Mucosa of rectum (tissue), 2 donors: ENCODE results near the gene PRTG.

ENCODE experiments used
- H3K27ac ChIP-seq, 2 donors: one replicate each; pipeline ENCODE4 v1.7.0; 2013; ENCODE audit warnings: inconsistent platforms in 2 of 2, low read depth in 2 of 2, low read length in 2 of 2
- H3K27me3 ChIP-seq, 2 donors: one replicate each; pipeline ENCODE4 v1.7.0; 2013; ENCODE audit warnings: low read length in 2 of 2; ENCODE audit not compliant: control insufficient read depth in 2 of 2, insufficient read depth in 2 of 2
- H3K36me3 ChIP-seq, 2 donors: one replicate each; pipeline ENCODE4 v1.7.0; 2013; ENCODE audit warnings: low read length in 2 of 2; ENCODE audit not compliant: control insufficient read depth in 2 of 2, insufficient read depth in 2 of 2
- H3K4me1 ChIP-seq, 2 donors: one replicate each; pipeline ENCODE4 v1.7.0; 2013; ENCODE audit warnings: low read length in 2 of 2, mild to moderate bottlenecking in 1 of 2; ENCODE audit not compliant: control insufficient read depth in 2 of 2, insufficient read depth in 2 of 2
- H3K4me3 ChIP-seq, 2 donors: one replicate each; pipeline ENCODE4 v1.7.0; 2013; ENCODE audit warnings: low read length in 2 of 2
- H3K9ac ChIP-seq, 2 donors: one replicate each; pipeline ENCODE4 v1.7.0; 2013; ENCODE audit warnings: low read length in 2 of 2, low read depth in 1 of 2, mild to moderate bottlenecking in 1 of 2
- H3K9me3 ChIP-seq, 2 donors: one replicate each; pipeline ENCODE4 v1.7.0; 2013; ENCODE audit warnings: low read length in 2 of 2; ENCODE audit not compliant: control insufficient read depth in 2 of 2
- donor health status: healthy.
- donor health status: Normal muscosa, but diverticular disease.

PRTG gene

DNA sequence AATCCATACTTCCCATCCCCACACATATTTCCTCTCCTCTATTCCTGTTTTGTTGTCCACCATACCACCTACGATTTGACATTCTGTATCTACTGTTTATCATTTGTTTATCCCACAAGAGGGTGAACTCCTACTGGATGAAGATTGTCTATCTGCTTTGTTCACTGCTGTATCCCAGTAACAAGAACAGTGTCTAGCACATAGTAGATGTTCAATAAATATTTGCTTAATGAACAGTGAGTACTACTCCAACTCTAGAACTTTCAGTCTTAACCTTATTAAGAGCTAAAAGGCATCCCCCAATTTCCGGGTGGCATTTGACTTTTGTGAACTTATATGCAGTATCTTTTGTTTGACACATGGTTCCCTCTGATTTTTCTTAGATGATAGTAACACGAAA lies 156.1 kb downstream of the PRTG start:
- Histone ChIP-seq H3K9ac (no peak overlapping the region), H3K4me1 (no peaks in the 10 kb centered on the region), H3K27me3 (peaks cover 30 to 39% of the 10 kb centered on the region in 2 donors), H3K36me3 (no peaks in the 10 kb centered on the region), H3K4me3 (peak overlapping the region in 1 of 2 donors; percentile 61), H3K27ac (no peak overlapping the region), H3K9me3 (peaks cover 0 to 3% of the 10 kb centered on the region in 2 donors)

GRCh38 chr15:55576943-55577342 lies 166.0 kb downstream of the PRTG start:
- Histone ChIP-seq H3K9me3 (no peaks in the 10 kb centered on the region), H3K27ac (no peak overlapping the region), H3K9ac (no peak overlapping the region)

DNA sequence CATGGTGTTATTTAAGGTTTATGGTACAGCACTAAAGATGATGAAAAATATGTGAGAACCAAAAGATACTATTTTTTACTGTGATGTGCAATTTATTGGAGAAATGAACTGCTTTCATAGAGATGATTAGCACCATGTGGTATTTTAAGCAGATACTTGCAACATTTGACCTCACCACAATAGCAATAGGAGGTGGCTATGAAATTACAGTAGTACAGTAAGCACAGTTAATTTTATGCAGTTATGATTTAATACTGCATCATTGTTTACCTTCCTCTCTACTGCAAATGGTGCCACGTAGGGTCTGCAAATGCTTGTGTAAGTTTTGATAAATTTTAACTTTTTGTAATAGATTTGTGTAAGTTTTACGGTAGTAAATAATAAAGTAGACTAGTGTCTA lies 168.9 kb downstream of the PRTG start:
- no peaks in the 10 kb centered on the region for H3K36me3 ChIP-seq
- no peak overlapping the region for H3K4me3 ChIP-seq
- H3K9me3 ChIP-seq: no peaks in the 10 kb centered on the region
- H3K27ac ChIP-seq: no peak overlapping the region
- H3K9ac ChIP-seq: no peak overlapping the region
- H3K4me1 ChIP-seq: no peaks in the 10 kb centered on the region
- no peaks in the 10 kb centered on the region for H3K27me3 ChIP-seq

More at GRCh38 chr15:55576943-55577342, 166.0 kb downstream of the PRTG start:
- Histone ChIP-seq H3K4me3 (no peak overlapping the region), H3K4me1 (no peaks in the 10 kb centered on the region), H3K36me3 (no peaks in the 10 kb centered on the region), H3K27me3 (peaks cover 0 to 2% of the 10 kb centered on the region in 2 donors)

GRCh38 chr15:55573224-55573623 lies 169.7 kb downstream of the PRTG start:
- Histone ChIP-seq H3K36me3 (no peaks in the 10 kb centered on the region), H3K27me3 (no peaks in the 10 kb centered on the region), H3K27ac (no peak overlapping the region), H3K4me3 (no peak overlapping the region), H3K4me1 (no peaks in the 10 kb centered on the region), H3K9ac (no peak overlapping the region), H3K9me3 (no peaks in the 10 kb centered on the region)

- no peak overlapping the region for H3K4me3 ChIP-seq
- H3K9me3 ChIP-seq: no peaks in the 10 kb centered on the region
- H3K36me3 ChIP-seq: no peaks in the 10 kb centered on the region
- no peaks in the 10 kb centered on the region for H3K27me3 ChIP-seq
- H3K9ac ChIP-seq: no peak overlapping the region
- H3K4me1 ChIP-seq: no peaks in the 10 kb centered on the region
- H3K27ac ChIP-seq: no peak overlapping the region
These were observed 178.4 kb downstream of the PRTG start for GRCh38 chr15:55564347-55565145.

DNA sequence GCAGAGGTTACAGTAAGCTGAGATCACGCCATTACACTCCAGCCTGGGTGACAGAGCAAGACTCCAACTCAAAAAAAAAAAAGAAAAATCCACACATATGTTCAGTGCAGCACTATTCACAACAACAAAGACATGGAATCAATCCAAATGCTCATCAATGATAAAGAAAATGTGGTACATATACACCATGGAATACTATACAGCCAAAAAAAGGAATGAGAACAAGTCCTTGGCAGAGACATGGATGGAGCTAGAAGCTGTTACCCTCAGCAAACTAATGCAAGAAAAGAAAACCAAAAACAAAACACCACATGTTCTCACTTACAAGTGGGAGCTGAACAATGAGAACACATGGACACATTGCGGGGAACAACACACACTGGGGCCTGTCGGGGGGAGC lies 180.4 kb downstream of the PRTG start:
- no peaks in the 10 kb centered on the region for H3K9me3 ChIP-seq
- H3K36me3 ChIP-seq: no peaks in the 10 kb centered on the region
- H3K4me1 ChIP-seq: no peaks in the 10 kb centered on the region
- H3K9ac ChIP-seq: no peak overlapping the region
- no peaks in the 10 kb centered on the region for H3K27me3 ChIP-seq
- no peak overlapping the region for H3K4me3 ChIP-seq
- H3K27ac ChIP-seq: no peak overlapping the region
